Activated CD4-positive, alpha-beta memory T cell treated with anti-CD3 and anti-CD28 coated beads for 36 hours (primary cell): ENCODE measurements around the gene GRIK3. TPM values are rescaled to one million over a fixed set of nuclear protein-coding genes. Genes with fewer than 3 reads are reported as not detected.

Experiments
- CTCF ChIA-PET: fragments of 350-600 bp; sonication (Branson Sonifier 250); formaldehyde crosslinking; loops from one replicate; lab custom pipeline; 2021; ENCODE audit warnings: antibody characterized with exemption, inconsistent platforms; lab: Charles Lee
- POLR2A ChIA-PET: fragments of 350-600 bp; sonication (Branson Sonifier 250); formaldehyde crosslinking; loops from one replicate; lab custom pipeline; 2021; ENCODE audit warnings: antibody characterized with exemption; lab: Charles Lee
- DNase-seq: peaks from one replicate; pipeline ENCODE4 v3.0.0-alpha.2; 2020
- H3K27ac Mint-ChIP-seq: one replicate; pipeline ENCODE4 v1.8.0; 2021; ENCODE audit warnings: mixed read lengths
- H3K27me3 Mint-ChIP-seq: one replicate; pipeline ENCODE4 v1.8.0; 2021; ENCODE audit warnings: mixed read lengths
- H3K36me3 Mint-ChIP-seq: one replicate; pipeline ENCODE4 v1.8.0; 2021; ENCODE audit warnings: mixed read lengths
- H3K4me1 Mint-ChIP-seq: one replicate; pipeline ENCODE4 v1.8.0; 2021; ENCODE audit warnings: low read depth, mixed read lengths
- H3K4me3 Mint-ChIP-seq: one replicate; pipeline ENCODE4 v1.8.0; 2021; ENCODE audit warnings: mild to moderate bottlenecking, mixed read lengths
- H3K9me3 Mint-ChIP-seq: one replicate; pipeline ENCODE4 v1.8.0; 2021; ENCODE audit warnings: mixed read lengths
- intact Hi-C: fragments of 100-400 bp; cut with micrococcal nuclease; formaldehyde crosslinking; loops from one replicate; pipeline ENCODE4 v1.15.1; 2023
- total RNA-seq, 2 experiments: library from RNA; stranded (reverse); gene quantifications; one replicate each; pipeline ENCODE4 v1.2.3, GENCODE V29; 2021

GRIK3 gene
- total RNA-seq, 2 experiments from 2014 or later: not detected

GRCh38 chr1:36884029-36884701 is 150.2 kb downstream of the GRIK3 start:
- Mint-ChIP-seq H3K4me3 (no peak overlapping the region), H3K4me1 (no peaks in the 10 kb centered on the region), H3K27me3 (peaks cover 15% of the 10 kb centered on the region), H3K9me3 (no peaks in the 10 kb centered on the region), H3K36me3 (no peaks in the 10 kb centered on the region), H3K27ac (no peak overlapping the region)
- POLR2A ChIA-PET: no interaction called here
- intact Hi-C loops: no loop called here
- no peak for DNase-seq
- CTCF ChIA-PET: no interaction called here

GRCh38 chr1:36883315-36883949 is 150.9 kb downstream of the GRIK3 start:
- no peaks in the 10 kb centered on the region for H3K4me1 Mint-ChIP-seq
- no peak overlapping the region for H3K27ac Mint-ChIP-seq
- intact Hi-C loops: no loop called here
- DNase-seq: no peak
- peaks cover 17% of the 10 kb centered on the region for H3K27me3 Mint-ChIP-seq
- H3K36me3 Mint-ChIP-seq: no peaks in the 10 kb centered on the region
- H3K9me3 Mint-ChIP-seq: no peaks in the 10 kb centered on the region
- CTCF ChIA-PET: no interaction called here
- POLR2A ChIA-PET: no interaction called here
- H3K4me3 Mint-ChIP-seq: no peak overlapping the region

GRCh38 chr1:36882536-36883285 is 151.6 kb downstream of the GRIK3 start:
- DNase-seq: no peak
- POLR2A ChIA-PET: no interaction called here
- no peaks in the 10 kb centered on the region for H3K4me1 Mint-ChIP-seq

GRCh38 chr1:36881541-36881940 is 152.8 kb downstream of the GRIK3 start:
- CTCF ChIA-PET: no interaction called here
- DNase-seq: no peak
- H3K27me3 Mint-ChIP-seq: peaks cover 22% of the 10 kb centered on the region
- no peak overlapping the region for H3K4me3 Mint-ChIP-seq
- H3K4me1 Mint-ChIP-seq: no peaks in the 10 kb centered on the region
- H3K36me3 Mint-ChIP-seq: no peaks in the 10 kb centered on the region
- intact Hi-C loops: no loop called here
- POLR2A ChIA-PET: no interaction called here
- H3K9me3 Mint-ChIP-seq: no peaks in the 10 kb centered on the region
- H3K27ac Mint-ChIP-seq: no peak overlapping the region

More at GRCh38 chr1:36882536-36883285, 151.6 kb downstream of the GRIK3 start:
- intact Hi-C loops: no loop called here
- no peak overlapping the region for H3K27ac Mint-ChIP-seq
- H3K36me3 Mint-ChIP-seq: no peaks in the 10 kb centered on the region
- H3K4me3 Mint-ChIP-seq: no peak overlapping the region
- H3K27me3 Mint-ChIP-seq: peaks cover 15% of the 10 kb centered on the region
- CTCF ChIA-PET: no interaction called here
- no peaks in the 10 kb centered on the region for H3K9me3 Mint-ChIP-seq

GRCh38 chr1:36881068-36881405 is 153.3 kb downstream of the GRIK3 start:
- intact Hi-C loops: no loop called here
- no peaks in the 10 kb centered on the region for H3K36me3 Mint-ChIP-seq
- no peak overlapping the region for H3K27ac Mint-ChIP-seq
- DNase-seq: no peak
- CTCF ChIA-PET: no interaction called here
- H3K4me3 Mint-ChIP-seq: no peak overlapping the region
- peaks cover 22% of the 10 kb centered on the region for H3K27me3 Mint-ChIP-seq
- H3K4me1 Mint-ChIP-seq: no peaks in the 10 kb centered on the region
- H3K9me3 Mint-ChIP-seq: no peaks in the 10 kb centered on the region
- POLR2A ChIA-PET: no interaction called here

GRCh38 chr1:36880155-36881067 is 153.9 kb downstream of the GRIK3 start:
- Mint-ChIP-seq H3K27me3 (peaks cover 22% of the 10 kb centered on the region), H3K36me3 (no peaks in the 10 kb centered on the region), H3K4me3 (no peak overlapping the region), H3K9me3 (no peaks in the 10 kb centered on the region), H3K27ac (no peak overlapping the region), H3K4me1 (no peaks in the 10 kb centered on the region)
- no peak for DNase-seq
- ChIA-PET CTCF (no interaction called here), POLR2A (no interaction called here)
- intact Hi-C loops: no loop called here

GRCh38 chr1:36879613-36880012 is 154.7 kb downstream of the GRIK3 start:
- no peak for DNase-seq
- H3K9me3 Mint-ChIP-seq: no peaks in the 10 kb centered on the region
- no peaks in the 10 kb centered on the region for H3K4me1 Mint-ChIP-seq
- H3K36me3 Mint-ChIP-seq: no peaks in the 10 kb centered on the region
- no peak overlapping the region for H3K27ac Mint-ChIP-seq
- ChIA-PET POLR2A (no interaction called here), CTCF (no interaction called here)
- H3K4me3 Mint-ChIP-seq: no peak overlapping the region
- intact Hi-C loops: no loop called here
- peaks cover 22% of the 10 kb centered on the region for H3K27me3 Mint-ChIP-seq

GRCh38 chr1:36876990-36877389 is 157.3 kb downstream of the GRIK3 start:
- intact Hi-C loops: no loop called here
- H3K36me3 Mint-ChIP-seq: no peaks in the 10 kb centered on the region
- H3K9me3 Mint-ChIP-seq: no peaks in the 10 kb centered on the region
- ChIA-PET CTCF (no interaction called here), POLR2A (no interaction called here)
- no peak overlapping the region for H3K4me3 Mint-ChIP-seq
- H3K4me1 Mint-ChIP-seq: no peaks in the 10 kb centered on the region
- DNase-seq: no peak
- no peak overlapping the region for H3K27ac Mint-ChIP-seq
- H3K27me3 Mint-ChIP-seq: peaks cover 16% of the 10 kb centered on the region

- intact Hi-C loops: no loop called here
- H3K27me3 Mint-ChIP-seq: peaks cover 11% of the 10 kb centered on the region
- ChIA-PET POLR2A (interaction anchor here (0.8 kb wide), 1 partner anchor 35 kb away, joined by 3 read pairs; no protein-coding TSS in a partner anchor), CTCF (interaction anchor here (0.5 kb wide), 1 partner anchor 21 kb away, joined by 3 read pairs; no protein-coding TSS in a partner anchor)
- no peaks in the 10 kb centered on the region for H3K36me3 Mint-ChIP-seq
- H3K4me3 Mint-ChIP-seq: no peak overlapping the region
- no peak for DNase-seq
- H3K9me3 Mint-ChIP-seq: no peaks in the 10 kb centered on the region
- no peaks in the 10 kb centered on the region for H3K4me1 Mint-ChIP-seq
- no peak overlapping the region for H3K27ac Mint-ChIP-seq
These were observed 159.8 kb downstream of the GRIK3 start for GRCh38 chr1:36874271-36875060.

- no peaks in the 10 kb centered on the region for H3K4me1 Mint-ChIP-seq
- peaks cover 7% of the 10 kb centered on the region for H3K27me3 Mint-ChIP-seq
- ChIA-PET POLR2A (no interaction called here), CTCF (no interaction called here)
- no peaks in the 10 kb centered on the region for H3K36me3 Mint-ChIP-seq
- H3K27ac Mint-ChIP-seq: no peak overlapping the region
- no peaks in the 10 kb centered on the region for H3K9me3 Mint-ChIP-seq
- no peak overlapping the region for H3K4me3 Mint-ChIP-seq
- intact Hi-C loops: no loop called here
- no peak for DNase-seq
These were observed 161.5 kb downstream of the GRIK3 start for GRCh38 chr1:36872858-36873257.

GRCh38 chr1:36872126-36872754 is 162.1 kb downstream of the GRIK3 start:
- peaks cover 3% of the 10 kb centered on the region for H3K27me3 Mint-ChIP-seq
- intact Hi-C loops: no loop called here
- H3K4me1 Mint-ChIP-seq: no peaks in the 10 kb centered on the region
- ChIA-PET CTCF (no interaction called here), POLR2A (no interaction called here)
- H3K9me3 Mint-ChIP-seq: no peaks in the 10 kb centered on the region
- no peak overlapping the region for H3K4me3 Mint-ChIP-seq
- no peaks in the 10 kb centered on the region for H3K36me3 Mint-ChIP-seq
- no peak overlapping the region for H3K27ac Mint-ChIP-seq
- no peak for DNase-seq
